Activated naive CD8-positive, alpha-beta T cell treated with anti-CD3 and anti-CD28 coated beads, Interleukin-2, amount 10 ng/mL, durations not matched to agents 7 days and 5 days (primary cell): ENCODE data around the gene DNAH12. TPM values are rescaled to one million over a fixed set of nuclear protein-coding genes. Genes with fewer than 3 reads are reported as not detected.
"Not testable (repeated sequence)": the region's sequence is repeated elsewhere in the genome, so short reads cannot be mapped to it uniquely, and the experiment has no call there.

ENCODE experiments used
- ATAC-seq: fragments of 150-1000 bp; cut with Tn5 transposase; one replicate; pipeline ENCODE4 v1.10.0; 2021; ENCODE audit warnings: low read depth, moderate library complexity
- POLR2A ChIA-PET: fragments of 350-600 bp; sonication (Branson Sonifier 250); formaldehyde crosslinking; loops from one replicate; lab custom pipeline; 2021; ENCODE audit warnings: antibody characterized with exemption; lab: Charles Lee
- DNase-seq: peaks from one replicate; pipeline ENCODE4 v3.0.0; 2021
- H3K27ac Mint-ChIP-seq: one replicate; pipeline ENCODE4 v1.8.0; 2022; ENCODE audit warnings: mild to moderate bottlenecking, mixed read lengths
- H3K27me3 Mint-ChIP-seq: one replicate; pipeline ENCODE4 v1.8.0; 2022; ENCODE audit warnings: mild to moderate bottlenecking, moderate library complexity, mixed read lengths
- H3K36me3 Mint-ChIP-seq: one replicate; pipeline ENCODE4 v1.8.0; 2021; ENCODE audit warnings: mild to moderate bottlenecking, mixed read lengths
- H3K4me1 Mint-ChIP-seq: one replicate; pipeline ENCODE4 v1.8.0; 2021; ENCODE audit warnings: mixed read lengths
- H3K4me3 Mint-ChIP-seq: one replicate; pipeline ENCODE4 v1.8.0; 2022; ENCODE audit warnings: mild to moderate bottlenecking, moderate library complexity, mixed read lengths
- H3K9me3 Mint-ChIP-seq: one replicate; pipeline ENCODE4 v1.8.0; 2021; ENCODE audit warnings: mixed read lengths
- total RNA-seq, 2 experiments: library from RNA; stranded (reverse); gene quantifications; one replicate each; pipeline ENCODE4 v1.2.3, GENCODE V29; 2021

Gene DNAH12
- total RNA-seq, 2 experiments from 2014 or later = 0.20 to 0.30 TPM

- H3K4me3 Mint-ChIP-seq = no peak overlapping the region
- H3K27me3 Mint-ChIP-seq = peaks cover 3% of the 10 kb centered on the region
- DNase-seq (no peak), ATAC-seq (no peak)
- POLR2A ChIA-PET = no interaction called here
- H3K9me3 Mint-ChIP-seq = peaks cover 2% of the 10 kb centered on the region
- no peak overlapping the region for H3K27ac Mint-ChIP-seq
- H3K4me1 Mint-ChIP-seq = no peaks in the 10 kb centered on the region
- H3K36me3 Mint-ChIP-seq = peaks cover 1% of the 10 kb centered on the region
Observed at GRCh38 chr3:57370341-57370740, 173.8 kb downstream of the DNAH12 start.

- DNase-seq, H3K4me1 Mint-ChIP-seq, H3K36me3 Mint-ChIP-seq, H3K4me3 Mint-ChIP-seq, ATAC-seq, H3K27me3 Mint-ChIP-seq, POLR2A ChIA-PET, H3K27ac Mint-ChIP-seq, H3K9me3 Mint-ChIP-seq: not testable (repeated sequence)
Observed at GRCh38 chr3:57365089-57365488, 179.1 kb downstream of the DNAH12 start.

- DNase-seq, H3K27ac Mint-ChIP-seq, H3K27me3 Mint-ChIP-seq, H3K4me3 Mint-ChIP-seq, H3K9me3 Mint-ChIP-seq, H3K4me1 Mint-ChIP-seq, ATAC-seq, H3K36me3 Mint-ChIP-seq, POLR2A ChIA-PET: not testable (repeated sequence)
Observed at GRCh38 chr3:57356275-57356674, 187.9 kb downstream of the DNAH12 start.

GRCh38 chr3:57354768-57355167 is 189.4 kb downstream of the DNAH12 start:
- no peak for ATAC-seq
- H3K4me1 Mint-ChIP-seq = peaks cover 4% of the 10 kb centered on the region
- H3K36me3 Mint-ChIP-seq = no peaks in the 10 kb centered on the region
- no peak overlapping the region for H3K4me3 Mint-ChIP-seq
- no peaks in the 10 kb centered on the region for H3K9me3 Mint-ChIP-seq
- H3K27me3 Mint-ChIP-seq = peaks cover 7% of the 10 kb centered on the region
- DNase-seq = no peak
- H3K27ac Mint-ChIP-seq = no peak overlapping the region
- POLR2A ChIA-PET = no interaction called here

- H3K4me3 Mint-ChIP-seq = no peak overlapping the region
- DNase-seq = no peak
- H3K27ac Mint-ChIP-seq = no peak overlapping the region
- peaks cover 4% of the 10 kb centered on the region for H3K4me1 Mint-ChIP-seq
- H3K36me3 Mint-ChIP-seq = no peaks in the 10 kb centered on the region
- no peaks in the 10 kb centered on the region for H3K9me3 Mint-ChIP-seq
- H3K27me3 Mint-ChIP-seq = peaks cover 8% of the 10 kb centered on the region
- POLR2A ChIA-PET = no interaction called here
- ATAC-seq = no peak
Observed at GRCh38 chr3:57350271-57350670, 193.9 kb downstream of the DNAH12 start.

- H3K4me3 Mint-ChIP-seq, ATAC-seq, H3K27ac Mint-ChIP-seq, H3K9me3 Mint-ChIP-seq, H3K36me3 Mint-ChIP-seq, POLR2A ChIA-PET, H3K4me1 Mint-ChIP-seq, DNase-seq: not testable (repeated sequence)
- H3K27me3 Mint-ChIP-seq = peaks cover 24% of the 10 kb centered on the region
Observed at GRCh38 chr3:57339071-57339642, 205.0 kb downstream of the DNAH12 start.

- DNase-seq, H3K9me3 Mint-ChIP-seq, H3K4me3 Mint-ChIP-seq, H3K36me3 Mint-ChIP-seq, H3K4me1 Mint-ChIP-seq, H3K27ac Mint-ChIP-seq, ATAC-seq, POLR2A ChIA-PET: not testable (repeated sequence)
- H3K27me3 Mint-ChIP-seq = peaks cover 23% of the 10 kb centered on the region
Observed at GRCh38 chr3:57338272-57339070, 205.7 kb downstream of the DNAH12 start.

GRCh38 chr3:57335283-57335938 is 208.7 kb downstream of the DNAH12 start:
- H3K9me3 Mint-ChIP-seq = no peaks in the 10 kb centered on the region
- POLR2A ChIA-PET = no interaction called here
- DNase-seq (no peak), ATAC-seq (no peak)
- H3K36me3 Mint-ChIP-seq = no peaks in the 10 kb centered on the region
- no peak overlapping the region for H3K27ac Mint-ChIP-seq
- H3K4me1 Mint-ChIP-seq = no peaks in the 10 kb centered on the region
- H3K27me3 Mint-ChIP-seq = peaks cover 18% of the 10 kb centered on the region
- H3K4me3 Mint-ChIP-seq = no peak overlapping the region

GRCh38 chr3:57331078-57331610 is 213.0 kb downstream of the DNAH12 start:
- ATAC-seq = no peak
- POLR2A ChIA-PET = no interaction called here
- Mint-ChIP-seq H3K9me3 (peaks cover 2% of the 10 kb centered on the region), H3K4me1 (no peaks in the 10 kb centered on the region), H3K36me3 (no peaks in the 10 kb centered on the region), H3K27ac (no peak overlapping the region), H3K4me3 (no peak overlapping the region), H3K27me3 (peaks cover 11% of the 10 kb centered on the region)
- no peak for DNase-seq

- H3K4me1 Mint-ChIP-seq, POLR2A ChIA-PET, H3K27ac Mint-ChIP-seq, H3K36me3 Mint-ChIP-seq, H3K4me3 Mint-ChIP-seq, H3K27me3 Mint-ChIP-seq, DNase-seq, H3K9me3 Mint-ChIP-seq, ATAC-seq: not testable (repeated sequence)
Observed at GRCh38 chr3:57326498-57326897, 217.6 kb downstream of the DNAH12 start.

- Mint-ChIP-seq H3K27ac (no peak overlapping the region), H3K4me1 (no peaks in the 10 kb centered on the region), H3K9me3 (peaks cover 5% of the 10 kb centered on the region), H3K27me3 (peaks cover 33% of the 10 kb centered on the region), H3K4me3 (no peak overlapping the region), H3K36me3 (no peaks in the 10 kb centered on the region)
- ATAC-seq (no peak), DNase-seq (no peak)
- POLR2A ChIA-PET = no interaction called here
Observed at GRCh38 chr3:57314204-57314603, 229.9 kb downstream of the DNAH12 start.

- H3K36me3 Mint-ChIP-seq = no peaks in the 10 kb centered on the region
- peaks cover 6% of the 10 kb centered on the region for H3K27me3 Mint-ChIP-seq
- DNase-seq = no peak
- POLR2A ChIA-PET = no interaction called here
- no peak overlapping the region for H3K27ac Mint-ChIP-seq
- no peaks in the 10 kb centered on the region for H3K9me3 Mint-ChIP-seq
- no peaks in the 10 kb centered on the region for H3K4me1 Mint-ChIP-seq
- H3K4me3 Mint-ChIP-seq = no peak overlapping the region
- ATAC-seq = no peak
Observed at GRCh38 chr3:57309769-57310360, 234.3 kb downstream of the DNAH12 start.

GRCh38 chr3:57303520-57303919 is 240.6 kb downstream of the DNAH12 start:
- H3K27ac Mint-ChIP-seq, H3K27me3 Mint-ChIP-seq, H3K36me3 Mint-ChIP-seq, ATAC-seq, POLR2A ChIA-PET, H3K4me3 Mint-ChIP-seq, H3K9me3 Mint-ChIP-seq, DNase-seq, H3K4me1 Mint-ChIP-seq: not testable (repeated sequence)
